K562 (cell line): Measurements from ENCODE around the gene LY6G6F. TPM values are rescaled to one million over a fixed set of nuclear protein-coding genes. Genes with fewer than 3 reads are reported as not detected.

Experiments
- ATAC-seq: fragments of 200-7000 bp; cut with Tn5 transposase; 3 replicates; pipeline ENCODE4 v1.9.1; 2020; ENCODE audit warnings: moderate library complexity
- BruUV-seq: library from RNA; stranded (reverse); fragments of 400-500 nt; replicated peaks from 2 replicates; lab custom pipeline; 2021; lab: Mats Ljungman, UMichigan
- CTCF ChIA-PET: fragments of 300-600 bp; formaldehyde crosslinking; extraction: SDS; loops from one replicate; lab custom pipeline; 2021; ENCODE audit warnings: low intra/inter-chr PET ratio; lab: Yijun Ruan, JAX
- POLR2A ChIA-PET: fragments of 300-600, 350-650 bp; sonication (Branson Sonifier 250); formaldehyde crosslinking; extraction: SDS; loops from one replicate; lab custom pipeline; 2021; ENCODE audit warnings: antibody characterized with exemption, inconsistent platforms; lab: Yijun Ruan, JAX
- DNase-seq, 4 experiments: peaks; one replicate each; pipeline versions ENCODE4 v3.0.0 to v3.0.0-alpha.2; 2011 to 2018; ENCODE audit warnings: low spot score in 3 of 4, mixed read lengths in 3 of 4; ENCODE audit errors: extremely low read depth in 1 of 4
- FAIRE-seq: peaks from 2 replicates; lab custom pipeline; 2011; peaks lifted over from hg19 to GRCh38; lab: Jason Lieb, UNC
- H2AFZ ChIP-seq: 2 replicates; pipeline ENCODE4 v1.6.0; 2011; ENCODE audit warnings: low read depth, low read length, control low read depth, inconsistent platforms
- H3K27ac ChIP-seq: fragments of 200-600 bp; 3 replicates; pipeline ENCODE4 v1.8.0; 2011; ENCODE audit warnings: low read depth, mild to moderate bottlenecking, control low read depth, inconsistent platforms, low read length, moderate library complexity, mixed read lengths; ENCODE audit errors: extremely low read depth
- H3K27me3 ChIP-seq, 2 experiments: fragments of 300-600 bp in 1 of 2; 2 replicates in 1 of 2; 3 replicates in 1 of 2; pipeline versions ENCODE4 v1.6.0 to v1.8.0; 2011; ENCODE audit warnings: inconsistent platforms in 2 of 2, low read length in 2 of 2, mild to moderate bottlenecking in 1 of 2, mixed read lengths in 1 of 2, moderate library complexity in 1 of 2; ENCODE audit not compliant: control insufficient read depth in 2 of 2, insufficient read depth in 2 of 2
- H3K36me3 ChIP-seq: fragments of 300-600 bp; 3 replicates; pipeline ENCODE4 v1.8.0; 2011; ENCODE audit warnings: mild to moderate bottlenecking, low read length, inconsistent platforms; ENCODE audit not compliant: control insufficient read depth, insufficient read depth
- H3K4me1 ChIP-seq, 2 experiments: fragments of 200-600 bp in 1 of 2; replicated peaks in 1 of 2; 2 replicates in 1 of 2; 3 replicates in 1 of 2; pipeline versions ENCODE4 v1.5.1 to v1.8.0; 2011; ENCODE audit warnings: inconsistent platforms in 2 of 2, low read length in 2 of 2, mild to moderate bottlenecking in 1 of 2, mixed read lengths in 1 of 2, moderate library complexity in 1 of 2; ENCODE audit not compliant: control insufficient read depth in 2 of 2, insufficient read depth in 2 of 2
- H3K4me2 ChIP-seq: 2 replicates; pipeline ENCODE4 v1.6.1; 2011; ENCODE audit warnings: low read length, control low read depth, inconsistent platforms, mixed read lengths; ENCODE audit not compliant: insufficient read depth
- H3K4me3 ChIP-seq: fragments of 200-600 bp; sonication (generic), shearing (Covaris generic); 2 replicates; pipeline ENCODE4 v1.5.1; 2016; ENCODE audit warnings: control low read depth, inconsistent platforms
- H3K79me2 ChIP-seq: fragments of 200-600 bp; 3 replicates; pipeline ENCODE4 v1.8.0; 2011; ENCODE audit warnings: low read length, inconsistent platforms; ENCODE audit not compliant: control insufficient read depth, insufficient read depth
- H3K9ac ChIP-seq, 2 experiments: 2 replicates each; pipeline versions ENCODE4 v1.6.0 to v1.6.1; 2011; ENCODE audit warnings: low read depth in 2 of 2, low read length in 2 of 2, control low read depth in 1 of 2, inconsistent platforms in 1 of 2, mild to moderate bottlenecking in 1 of 2, mixed read lengths in 1 of 2; ENCODE audit not compliant: insufficient read depth in 1 of 2
- H3K9me1 ChIP-seq: one replicate; pipeline ENCODE4 v1.6.0; 2011; ENCODE audit warnings: inconsistent platforms, mild to moderate bottlenecking, low read length, moderate library complexity; ENCODE audit not compliant: control insufficient read depth, insufficient read depth
- H3K9me3 ChIP-seq: replicated peaks from 2 replicates; pipeline ENCODE4 v1.5.1; 2011; ENCODE audit warnings: low read depth, low read length, inconsistent platforms; ENCODE audit not compliant: control insufficient read depth, insufficient read depth
- H4K20me1 ChIP-seq: replicated peaks from 2 replicates; pipeline ENCODE4 v1.6.1; 2011; ENCODE audit warnings: low read length, inconsistent platforms, mixed read lengths; ENCODE audit not compliant: control insufficient read depth, insufficient read depth
- CREM ChIP-seq: IDR thresholded peaks from 2 replicates; pipeline ENCODE4 v1.6.1; 2014; ENCODE audit warnings: antibody characterized with exemption, low read depth
- ETV5 ChIP-seq: sonication (generic); formaldehyde crosslinking; IDR thresholded peaks from 2 replicates; pipeline ENCODE4 v1.4.0; 2020; ENCODE audit warnings: low read depth, mild to moderate bottlenecking, missing genetic modification reagents
- IRF2 ChIP-seq: sonication (generic); formaldehyde crosslinking; IDR thresholded peaks from 2 replicates; pipeline ENCODE4 v1.8.1; 2022; ENCODE audit warnings: mild to moderate bottlenecking, missing genetic modification reagents
- RBFOX2 ChIP-seq: fragments of 200-400 bp; formaldehyde crosslinking; IDR thresholded peaks from 2 replicates; pipeline ENCODE4 v1.6.1; 2017; ENCODE audit warnings: low read depth, mild to moderate bottlenecking, low read length, moderate library complexity
- RFX5 ChIP-seq: IDR thresholded peaks from 2 replicates; pipeline ENCODE4 v1.6.1; 2011; ENCODE audit warnings: low read depth, mild to moderate bottlenecking, improper control_type of control experiment, low read length
- SMARCC2 ChIP-seq: fragments of 450-650 bp; IDR thresholded peaks from 2 replicates; pipeline ENCODE4 v1.6.1; 2017; ENCODE audit warnings: antibody characterized with exemption, moderate library complexity, mild to moderate bottlenecking, low read depth
- XRCC3 ChIP-seq: fragments of 450-650 bp; IDR thresholded peaks from 2 replicates; pipeline ENCODE4 v1.6.1; 2017; ENCODE audit warnings: mild to moderate bottlenecking, moderate library complexity
- ZKSCAN1 ChIP-seq: fragments of 150-350 bp; IDR thresholded peaks from 2 replicates; pipeline ENCODE4 v1.6.1; 2016; ENCODE audit warnings: low read depth, low read length
- ZNF197 ChIP-seq: fragments of 200-800 bp; sonication (Bioruptor generic); IDR thresholded peaks from 2 replicates; pipeline ENCODE4 v1.6.1; 2016; ENCODE audit warnings: low read depth, missing genetic modification characterization, missing compliant biosample characterization
- ZSCAN32 ChIP-seq: fragments of 450-650 bp; formaldehyde crosslinking; IDR thresholded peaks from 2 replicates; pipeline ENCODE4 v1.4.0; 2020; ENCODE audit warnings: mild to moderate bottlenecking, moderate library complexity
- WGBS: fragments of 100-300 bp; shearing (Covaris generic); methylation state at CpG from one replicate; pipeline ENCODE4 v1.1.6; 2016; ENCODE audit warnings: low coverage, mixed read lengths; ENCODE audit not compliant: insufficient coverage; ENCODE audit errors: missing lambda C conversion rate; 5-methylcytosine and 5-hydroxymethylcytosine counted together
- in situ Hi-C: fragments of 300-500 bp; cut with MboI; formaldehyde crosslinking; loops from 4 replicates; pipeline ENCODE4 v1.15.0; 2018; ENCODE audit warnings: inconsistent platforms, mixed read lengths
- intact Hi-C: fragments of 100-400 bp; cut with micrococcal nuclease; formaldehyde crosslinking; loops from 2 replicates; pipeline ENCODE4 v1.14.2; 2022
- polyA plus RNA-seq, 8 experiments: library from polyadenylated mRNA; depleted of rRNA in 4 of 8; stranded (reverse) in 5 of 8; unstranded in 3 of 8; fragments of >200 nt; fragmentation: Nextera tagmentation in 2 of 8; fragmentation: Illumina TruSeq in 1 of 8; extraction: Ambion mirVana in 2 of 8; extraction: Trizol in 1 of 8; gene quantifications; 2 replicates each; pipeline versions ENCODE4 v1.2.1 to v1.2.3, GENCODE V29; 2011 to 2014; ENCODE audit warnings: inconsistent platforms in 1 of 8, missing spikeins in 1 of 8
- total RNA-seq, 7 experiments: library from RNA; depleted of rRNA in 6 of 7; stranded (reverse); fragments of >200 nt in 6 of 7; fragmentation: Illumina TruSeq in 2 of 7; extraction: Trizol in 2 of 7; gene quantifications; 2 replicates each; pipeline versions ENCODE4 v1.2.1 to v1.2.3, GENCODE V29; 2011 to 2021; ENCODE audit warnings: low replicate concordance in 1 of 7
- TF ChIP-seq, protein P1 (sequence below): fragments of 450-650 bp; IDR thresholded peaks from 2 replicates; pipeline ENCODE4 v1.7.1; 2018; ENCODE audit warnings: mild to moderate bottlenecking, low read depth; ENCODE audit not compliant: partially characterized antibody
- TF ChIP-seq, protein P2 (sequence below): fragments of 250-450 bp; sonication (Bioruptor Pico); IDR thresholded peaks from 2 replicates; pipeline ENCODE4 v1.9.0; 2021; ENCODE audit warnings: mild to moderate bottlenecking
- TF ChIP-seq, protein P3 (sequence below): IDR thresholded peaks from 2 replicates; pipeline ENCODE4 v1.6.1; 2012; ENCODE audit warnings: low read depth, low read length, improper control_type of control experiment, borderline replicate concordance
- TF ChIP-seq, protein P4 (sequence below): fragments of 250-450 bp; sonication (Bioruptor Pico); IDR thresholded peaks from 2 replicates; pipeline ENCODE4 v1.8.0; 2022; ENCODE audit warnings: moderate library complexity, mild to moderate bottlenecking, inconsistent platforms
- TF ChIP-seq, protein P5 (sequence below): fragments of 250-450 bp; sonication (Bioruptor Pico); IDR thresholded peaks from 2 replicates; pipeline ENCODE4 v1.6.1; 2021; ENCODE audit warnings: mild to moderate bottlenecking
- TF ChIP-seq, protein P6 (sequence below): fragments of 450-650 bp; formaldehyde crosslinking; conservative IDR thresholded peaks from 2 replicates; pipeline ENCODE4 v1.4.0; 2022; ENCODE audit warnings: mild to moderate bottlenecking, missing genetic modification characterization

The LY6G6F gene
- total and polyA plus RNA-seq, 9 of the 15 experiments (the other 6 are each of a cell fraction or from before 2014, with no cell fraction given): 0.14 to 0.50 (median 0.28) TPM; not detected in 2

DNA sequence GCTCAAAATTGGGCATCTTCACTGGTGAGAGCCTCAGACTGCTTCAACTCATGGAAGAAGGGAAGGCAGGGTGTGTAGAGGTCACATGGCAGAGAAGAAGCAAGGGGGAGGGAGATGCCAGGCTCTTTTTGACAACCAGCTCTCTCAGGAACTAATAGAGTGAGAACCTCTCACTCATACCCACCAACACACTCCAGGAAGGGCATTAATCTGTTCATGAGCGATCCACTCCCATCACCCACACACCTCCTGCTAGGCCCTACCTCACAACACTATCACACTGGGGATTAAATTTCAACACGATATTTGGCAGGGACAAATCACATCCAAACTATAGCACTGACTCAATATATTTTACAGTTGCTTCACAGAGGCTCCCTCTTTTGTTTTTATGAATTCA is 35.1 kb downstream of the LY6G6F start:
- ATAC-seq (no peak), FAIRE-seq (no peak), DNase-seq (no peak)
- no peaks in the 10 kb centered on the region for H3K9me3 ChIP-seq
- H3K27ac ChIP-seq: peak overlapping the region; percentile 2; the same call in 1 of the 3 replicates
- CTCF ChIA-PET: no interaction called here
- H3K4me2 ChIP-seq: no peak overlapping the region
- H3K4me3 ChIP-seq: no peak overlapping the region
- intact Hi-C loops: no loop called here
- no peak overlapping the region for H2AFZ ChIP-seq
- POLR2A ChIA-PET: interaction anchor here (0.6 to 13.1 kb wide), 10 partner anchors 8 to 121 kb away, joined by 3 to 236 read pairs (median 46); partner anchors contain the start of genes BAG6, DDAH2, HSPA1B and LY6G6C
- H3K79me2 ChIP-seq: peaks cover 49% of the 10 kb centered on the region
- no peaks in the 10 kb centered on the region for H3K9me1 ChIP-seq
- peaks cover 50% of the 10 kb centered on the region for H3K36me3 ChIP-seq
- H3K9ac ChIP-seq: no peak overlapping the region; a peak in 1 of 4 replicates
- H3K27me3 ChIP-seq: no peaks in the 10 kb centered on the region
- in situ Hi-C loops: no loop called here
- H3K4me1 ChIP-seq: peaks cover 53 to 56% of the 10 kb centered on the region in 2 experiments
- BruUV-seq: no TSS peak
- 67% methylated on average over 2 of the region's 2 CpGs for WGBS
- no peaks in the 10 kb centered on the region for H4K20me1 ChIP-seq
- TF ChIP-seq, protein P1, sequence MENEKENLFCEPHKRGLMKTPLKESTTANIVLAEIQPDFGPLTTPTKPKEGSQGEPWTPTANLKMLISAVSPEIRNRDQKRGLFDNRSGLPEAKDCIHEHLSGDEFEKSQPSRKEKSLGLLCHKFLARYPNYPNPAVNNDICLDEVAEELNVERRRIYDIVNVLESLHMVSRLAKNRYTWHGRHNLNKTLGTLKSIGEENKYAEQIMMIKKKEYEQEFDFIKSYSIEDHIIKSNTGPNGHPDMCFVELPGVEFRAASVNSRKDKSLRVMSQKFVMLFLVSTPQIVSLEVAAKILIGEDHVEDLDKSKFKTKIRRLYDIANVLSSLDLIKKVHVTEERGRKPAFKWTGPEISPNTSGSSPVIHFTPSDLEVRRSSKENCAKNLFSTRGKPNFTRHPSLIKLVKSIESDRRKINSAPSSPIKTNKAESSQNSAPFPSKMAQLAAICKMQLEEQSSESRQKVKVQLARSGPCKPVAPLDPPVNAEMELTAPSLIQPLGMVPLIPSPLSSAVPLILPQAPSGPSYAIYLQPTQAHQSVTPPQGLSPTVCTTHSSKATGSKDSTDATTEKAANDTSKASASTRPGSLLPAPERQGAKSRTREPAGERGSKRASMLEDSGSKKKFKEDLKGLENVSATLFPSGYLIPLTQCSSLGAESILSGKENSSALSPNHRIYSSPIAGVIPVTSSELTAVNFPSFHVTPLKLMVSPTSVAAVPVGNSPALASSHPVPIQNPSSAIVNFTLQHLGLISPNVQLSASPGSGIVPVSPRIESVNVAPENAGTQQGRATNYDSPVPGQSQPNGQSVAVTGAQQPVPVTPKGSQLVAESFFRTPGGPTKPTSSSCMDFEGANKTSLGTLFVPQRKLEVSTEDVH: no peak
- TF ChIP-seq RBFOX2: no peak
- no peak for TF ChIP-seq ZSCAN32
- no peak for TF ChIP-seq RFX5
- TF ChIP-seq, protein P2, sequence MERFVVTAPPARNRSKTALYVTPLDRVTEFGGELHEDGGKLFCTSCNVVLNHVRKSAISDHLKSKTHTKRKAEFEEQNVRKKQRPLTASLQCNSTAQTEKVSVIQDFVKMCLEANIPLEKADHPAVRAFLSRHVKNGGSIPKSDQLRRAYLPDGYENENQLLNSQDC: no peak
- no peak for TF ChIP-seq ZKSCAN1
- 0 out of 2 replicates have a peak, but pooled peaks have one; percentile 8 for TF ChIP-seq ETV5 (CRISPR knock-in tag)
- TF ChIP-seq, protein P3, sequence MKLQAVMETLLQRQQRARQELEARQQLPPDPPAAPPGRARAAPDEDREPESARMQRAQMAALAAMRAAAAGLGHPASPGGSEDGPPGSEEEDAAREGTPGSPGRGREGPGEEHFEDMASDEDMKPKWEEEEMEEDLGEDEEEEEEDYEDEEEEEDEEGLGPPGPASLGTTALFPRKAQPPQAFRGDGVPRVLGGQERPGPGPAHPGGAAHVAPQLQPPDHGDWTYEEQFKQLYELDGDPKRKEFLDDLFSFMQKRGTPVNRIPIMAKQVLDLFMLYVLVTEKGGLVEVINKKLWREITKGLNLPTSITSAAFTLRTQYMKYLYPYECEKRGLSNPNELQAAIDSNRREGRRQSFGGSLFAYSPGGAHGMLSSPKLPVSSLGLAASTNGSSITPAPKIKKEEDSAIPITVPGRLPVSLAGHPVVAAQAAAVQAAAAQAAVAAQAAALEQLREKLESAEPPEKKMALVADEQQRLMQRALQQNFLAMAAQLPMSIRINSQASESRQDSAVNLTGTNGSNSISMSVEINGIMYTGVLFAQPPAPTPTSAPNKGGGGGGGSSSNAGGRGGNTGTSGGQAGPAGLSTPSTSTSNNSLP: no peak
- no peak for TF ChIP-seq CREM
- TF ChIP-seq, protein P4, sequence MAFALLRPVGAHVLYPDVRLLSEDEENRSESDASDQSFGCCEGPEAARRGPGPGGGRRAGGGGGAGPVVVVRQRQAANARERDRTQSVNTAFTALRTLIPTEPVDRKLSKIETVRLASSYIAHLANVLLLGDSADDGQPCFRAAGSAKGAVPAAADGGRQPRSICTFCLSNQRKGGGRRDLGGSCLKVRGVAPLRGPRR (CRISPR knock-in tag): 0 out of 2 replicates have a peak, but pooled peaks have one; percentile 19
- TF ChIP-seq, protein P5, sequence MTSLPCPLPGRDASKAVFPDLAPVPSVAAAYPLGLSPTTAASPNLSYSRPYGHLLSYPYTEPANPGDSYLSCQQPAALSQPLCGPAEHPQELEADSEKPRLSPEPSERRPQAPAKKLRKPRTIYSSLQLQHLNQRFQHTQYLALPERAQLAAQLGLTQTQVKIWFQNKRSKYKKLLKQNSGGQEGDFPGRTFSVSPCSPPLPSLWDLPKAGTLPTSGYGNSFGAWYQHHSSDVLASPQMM (CRISPR knock-in tag): no peak
- no peak for TF ChIP-seq ZNF197 (CRISPR knock-in tag)
- TF ChIP-seq, protein P6, sequence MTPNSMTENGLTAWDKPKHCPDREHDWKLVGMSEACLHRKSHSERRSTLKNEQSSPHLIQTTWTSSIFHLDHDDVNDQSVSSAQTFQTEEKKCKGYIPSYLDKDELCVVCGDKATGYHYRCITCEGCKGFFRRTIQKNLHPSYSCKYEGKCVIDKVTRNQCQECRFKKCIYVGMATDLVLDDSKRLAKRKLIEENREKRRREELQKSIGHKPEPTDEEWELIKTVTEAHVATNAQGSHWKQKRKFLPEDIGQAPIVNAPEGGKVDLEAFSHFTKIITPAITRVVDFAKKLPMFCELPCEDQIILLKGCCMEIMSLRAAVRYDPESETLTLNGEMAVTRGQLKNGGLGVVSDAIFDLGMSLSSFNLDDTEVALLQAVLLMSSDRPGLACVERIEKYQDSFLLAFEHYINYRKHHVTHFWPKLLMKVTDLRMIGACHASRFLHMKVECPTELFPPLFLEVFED (CRISPR knock-in tag): 0 out of 2 replicates have a peak, but pooled peaks have one; percentile 54
- TF ChIP-seq SMARCC2: no peak
- TF ChIP-seq IRF2 (CRISPR knock-in tag): no peak
- no peak for TF ChIP-seq XRCC3
